GM12873 (cell line): ENCODE data around the gene IMPDH2.

Experiments
- TF ChIP-seq, protein P1 (sequence below): IDR thresholded peaks from 2 replicates; pipeline ENCODE4 v1.5.1; 2012; ENCODE audit warnings: low read depth, mild to moderate bottlenecking, moderate library complexity, low read length, control low read depth; ENCODE audit not compliant: insufficient read depth; ENCODE audit errors: missing control alignments

IMPDH2 gene

DNA sequence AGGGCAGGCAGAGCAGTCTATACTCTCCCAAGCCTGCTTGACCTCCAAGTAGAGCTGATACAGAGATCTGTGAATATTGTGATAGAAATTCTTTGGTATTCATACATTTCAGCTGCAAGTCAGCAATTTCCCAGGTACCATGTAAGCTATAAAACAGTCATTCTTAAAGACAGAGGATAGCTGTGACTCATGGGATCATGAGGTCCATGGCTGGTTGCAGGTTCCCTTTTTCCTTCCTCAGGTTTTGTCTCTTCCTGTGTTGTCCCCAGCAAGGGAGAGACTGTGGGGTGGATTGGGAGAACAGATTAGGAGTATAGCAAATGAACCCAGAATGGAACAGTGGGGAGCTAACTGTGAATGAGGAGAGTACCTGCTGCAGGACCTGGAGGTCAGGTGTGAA is 44.5 kb downstream of the IMPDH2 start:
- TF ChIP-seq, protein P1, sequence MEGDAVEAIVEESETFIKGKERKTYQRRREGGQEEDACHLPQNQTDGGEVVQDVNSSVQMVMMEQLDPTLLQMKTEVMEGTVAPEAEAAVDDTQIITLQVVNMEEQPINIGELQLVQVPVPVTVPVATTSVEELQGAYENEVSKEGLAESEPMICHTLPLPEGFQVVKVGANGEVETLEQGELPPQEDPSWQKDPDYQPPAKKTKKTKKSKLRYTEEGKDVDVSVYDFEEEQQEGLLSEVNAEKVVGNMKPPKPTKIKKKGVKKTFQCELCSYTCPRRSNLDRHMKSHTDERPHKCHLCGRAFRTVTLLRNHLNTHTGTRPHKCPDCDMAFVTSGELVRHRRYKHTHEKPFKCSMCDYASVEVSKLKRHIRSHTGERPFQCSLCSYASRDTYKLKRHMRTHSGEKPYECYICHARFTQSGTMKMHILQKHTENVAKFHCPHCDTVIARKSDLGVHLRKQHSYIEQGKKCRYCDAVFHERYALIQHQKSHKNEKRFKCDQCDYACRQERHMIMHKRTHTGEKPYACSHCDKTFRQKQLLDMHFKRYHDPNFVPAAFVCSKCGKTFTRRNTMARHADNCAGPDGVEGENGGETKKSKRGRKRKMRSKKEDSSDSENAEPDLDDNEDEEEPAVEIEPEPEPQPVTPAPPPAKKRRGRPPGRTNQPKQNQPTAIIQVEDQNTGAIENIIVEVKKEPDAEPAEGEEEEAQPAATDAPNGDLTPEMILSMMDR = no peak

GRCh38 chr3:48983096-48983495 is 46.1 kb downstream of the IMPDH2 start:
- TF ChIP-seq, protein P1 = no peak

- TF ChIP-seq, protein P1 = no peak
These were observed 46.5 kb downstream of the IMPDH2 start for GRCh38 chr3:48982686-48983085.

DNA sequence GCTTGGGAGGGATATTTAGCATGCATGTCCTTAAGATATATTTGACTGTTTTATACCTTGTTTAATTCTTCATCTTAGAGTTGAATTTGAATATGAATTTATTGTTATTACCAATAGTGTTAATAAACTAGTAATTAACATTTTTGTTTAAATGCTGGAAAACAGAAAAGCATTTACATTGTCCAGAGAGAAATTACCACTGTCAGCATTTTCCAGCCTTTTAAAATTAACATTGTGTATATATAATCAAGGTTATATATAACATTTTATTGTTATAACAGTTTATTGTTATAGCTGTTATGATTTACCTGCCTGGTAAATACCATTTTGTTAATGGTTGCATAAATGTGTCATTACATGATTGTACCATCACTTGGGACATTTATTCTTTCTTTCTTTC is 47.2 kb downstream of the IMPDH2 start:
- TF ChIP-seq, protein P1 = no peak

- TF ChIP-seq, protein P1 = no peak
These were observed 48.9 kb downstream of the IMPDH2 start for GRCh38 chr3:48980295-48980694.

DNA sequence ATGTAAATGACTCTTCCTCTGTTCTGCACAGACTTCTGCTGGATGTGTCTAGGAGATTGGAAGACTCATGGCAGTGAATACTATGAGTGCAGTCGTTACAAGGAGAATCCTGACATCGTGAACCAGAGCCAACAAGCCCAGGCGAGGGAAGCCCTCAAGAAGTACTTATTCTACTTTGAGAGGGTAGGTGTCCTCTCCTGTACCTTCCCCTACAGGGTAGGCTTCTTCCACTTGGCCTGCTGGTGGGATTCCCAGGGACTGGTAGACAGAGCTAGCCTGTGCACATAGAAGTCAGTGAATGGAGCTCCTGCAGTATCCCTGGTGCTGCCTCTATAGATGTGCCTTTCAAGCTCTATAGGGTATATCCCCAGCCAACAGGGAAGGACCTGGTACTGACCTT is 49.7 kb downstream of the IMPDH2 start:
- TF ChIP-seq, protein P1 = no peak
